ENCODE measurements around the gene SYNJ2.

- TF ChIP-seq CTCF (IDR thresholded peaks at IDR 0.05; ENCODE audit: low read length) (no peak), EZH2 (IDR thresholded peaks at IDR 0.05; ENCODE audit: borderline replicate concordance, low read length) (no peak)
Measured at GRCh38 chr6:158113802-158114201, 132.1 kb downstream of the SYNJ2 start.
